Small intestine (tissue), 16 donors: ENCODE results near the gene FAM185A. TPM values are rescaled to one million over a fixed set of nuclear protein-coding genes. Genes with fewer than 3 reads are reported as not detected.
"Not testable (repeated sequence)": the region's sequence is repeated elsewhere in the genome, so short reads cannot be mapped to it uniquely, and the experiment has no call there.

Experiments
- DNase-seq, 2 donors: peaks; one replicate each; pipeline versions ENCODE4 v3.0.0 to v3.0.0-alpha.2; 2013
- FAIRE-seq: peaks from 2 replicates; lab custom pipeline; 2012; peaks lifted over from hg19 to GRCh38; lab: Jason Lieb, UNC
- H3K27ac ChIP-seq, 3 donors: one replicate each; pipeline ENCODE4 v1.5.1; 2013; ENCODE audit warnings: low read length in 2 of 3, mild to moderate bottlenecking in 2 of 3, control low read depth in 1 of 3, inconsistent platforms in 1 of 3, low read depth in 1 of 3, moderate library complexity in 1 of 3
- H3K27me3 ChIP-seq, 3 donors: one replicate each; pipeline ENCODE4 v1.6.1; 2013; ENCODE audit warnings: low read length in 3 of 3, inconsistent platforms in 1 of 3; ENCODE audit not compliant: control insufficient read depth in 3 of 3, insufficient read depth in 3 of 3
- H3K36me3 ChIP-seq, 3 donors: one replicate each; pipeline ENCODE4 v1.6.1; 2013; ENCODE audit warnings: low read length in 3 of 3, inconsistent platforms in 1 of 3, low read depth in 1 of 3, mild to moderate bottlenecking in 1 of 3, moderate library complexity in 1 of 3; ENCODE audit not compliant: control insufficient read depth in 3 of 3, insufficient read depth in 2 of 3
- H3K4me1 ChIP-seq, 3 donors: one replicate each; pipeline ENCODE4 v1.6.1; 2013; ENCODE audit warnings: low read length in 2 of 3, inconsistent platforms in 1 of 3, low read depth in 1 of 3, mild to moderate bottlenecking in 1 of 3, moderate library complexity in 1 of 3; ENCODE audit not compliant: control insufficient read depth in 3 of 3, insufficient read depth in 2 of 3
- H3K4me3 ChIP-seq, 3 donors: one replicate each; pipeline ENCODE4 v1.5.1; 2013; ENCODE audit warnings: low read length in 3 of 3, control low read depth in 1 of 3, inconsistent platforms in 1 of 3, low read depth in 1 of 3, mild to moderate bottlenecking in 1 of 3, moderate library complexity in 1 of 3
- H3K9me3 ChIP-seq, 2 donors: one replicate each; pipeline ENCODE4 v1.6.1; 2013; ENCODE audit warnings: low read depth in 1 of 2, low read length in 1 of 2; ENCODE audit not compliant: control insufficient read depth in 2 of 2, insufficient read depth in 1 of 2
- WGBS, 3 donors: extraction: QIAGEN DNeasy Blood & Tissue Kit; methylation state at CpG; one replicate each; pipeline ENCODE4 v1.1.7; 2013; 5-methylcytosine and 5-hydroxymethylcytosine counted together
- long read RNA-seq, 10 donors: transcript quantifications; one replicate each; lab custom pipeline, GENCODE V29; 2026
- polyA plus RNA-seq, 4 donors: library from polyadenylated mRNA; stranded (reverse) in 3 of 4; unstranded in 1 of 4; fragments of 200-250 nt in 3 of 4; fragments of 120-200 nt in 1 of 4; gene quantifications; one replicate each; pipeline versions ENCODE4 v1.2.1 to v1.2.3, GENCODE V29; 2013
- donor health status: healthy with polysubstance abuse.
- donor health status: control.
- donor health status: control.
- donor health status: Bipolar disorder and iron deficiency.
- donor health status: healthy.

FAM185A gene
- 1 to 10 TPM; 5.4 to 7.5 (median 6.1) TPM for polyA plus RNA-seq
- long read RNA-seq, donor 1, partial matches to known transcripts = 0 of 6 reads
- long read RNA-seq, donor 1, other reads (novel, unspliced or antisense) = 0 of 6 reads
- long read RNA-seq, donor 2 = 0 reads
- long read RNA-seq, donor 3, partial matches to known transcripts = 0 of 1 reads
- long read RNA-seq, donor 3, other reads (novel, unspliced or antisense) = 0 of 1 reads
- long read RNA-seq, donor 4 = 0 reads
- long read RNA-seq, donor 5 = 0 reads
- long read RNA-seq, donor 6 = 0 reads
- long read RNA-seq, donor 7, partial matches to known transcripts = 0 of 1 reads
- long read RNA-seq, donor 7, other reads (novel, unspliced or antisense) = 0 of 1 reads
- long read RNA-seq, donor 8 = 0 reads
- long read RNA-seq, donor 9 = 0 reads
- long read RNA-seq, donor 10, partial matches to known transcripts = 0 of 2 reads
- long read RNA-seq, donor 10, other reads (novel, unspliced or antisense) = 0 of 2 reads

DNA sequence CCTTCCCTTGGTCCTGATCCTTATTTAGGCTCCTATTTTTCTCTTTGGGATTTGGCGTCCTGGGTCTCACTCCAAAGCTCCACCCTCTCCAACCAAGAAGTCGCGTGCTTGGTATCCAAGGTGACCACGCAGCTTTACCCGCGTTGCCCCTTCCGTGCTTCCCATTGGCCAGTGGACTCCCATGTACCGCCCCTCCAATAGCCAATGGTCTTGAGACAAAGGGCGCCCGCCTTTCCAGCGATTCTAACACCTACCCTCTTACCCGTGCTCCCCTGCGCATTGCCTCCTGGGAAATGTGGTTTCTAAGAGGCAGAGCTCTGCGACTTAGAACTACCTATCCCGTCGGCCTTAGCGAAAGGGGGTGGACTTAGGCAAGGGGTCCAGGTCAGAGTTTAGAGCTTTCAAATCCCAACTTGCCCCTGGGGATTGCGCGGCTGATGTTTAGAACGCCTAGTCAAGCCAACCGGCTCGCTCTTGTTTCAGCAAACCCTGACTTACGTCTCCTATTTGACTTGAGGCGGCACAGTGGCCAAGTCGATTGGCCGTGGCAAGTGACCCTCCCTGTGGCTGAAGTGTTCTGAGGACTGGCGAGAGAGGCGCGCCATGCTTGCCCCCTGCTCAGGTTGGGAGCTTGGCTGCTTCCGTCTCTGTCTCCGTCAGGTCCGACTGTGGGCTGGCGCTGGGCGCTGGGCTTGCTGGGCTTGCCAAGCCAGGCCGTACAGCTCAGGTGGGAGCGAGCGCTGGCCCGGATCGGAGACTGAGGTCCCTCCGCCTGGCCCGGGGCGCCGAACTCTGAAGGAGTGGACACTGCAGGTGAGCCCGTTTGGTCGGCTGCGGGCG lies at the start of gene FAM185A:
Gene FAM185A (plus strand): TSS at position 395 of the 840 bp plus-strand sequence. CDS start 209 bp downstream, at position 604.
- H3K27me3 ChIP-seq, H3K9me3 ChIP-seq, H3K4me1 ChIP-seq, H3K36me3 ChIP-seq: not testable (repeated sequence)
- WGBS, 3 donors = 0 to 1% (median 1%) methylated on average over 27 to 47 of the region's 47 CpGs
- Histone ChIP-seq H3K4me3 (peak within 1 kb of the TSS; percentile 56 to 71 (median 62)), H3K27ac (peak within 1 kb of the TSS; percentile 32 to 74 (median 67))
- peak; percentile 91 for FAIRE-seq
- peak; percentile 98 to 100 for DNase-seq

- not testable (repeated sequence) for H3K4me1 ChIP-seq, H3K27ac ChIP-seq, DNase-seq, H3K4me3 ChIP-seq, H3K27me3 ChIP-seq, H3K9me3 ChIP-seq, FAIRE-seq, H3K36me3 ChIP-seq
- 26 to 43% (median 31%) methylated on average over 5 of the region's 5 CpGs for WGBS, 3 donors
Observed at GRCh38 chr7:102713011-102713690, 35.6 kb upstream of the FAM185A start.

- WGBS, 3 donors = no CpG with 5 or more reads among the region's 1 CpG
Observed at GRCh38 chr7:102713691-102714080, 35.1 kb upstream of the FAM185A start.

DNA sequence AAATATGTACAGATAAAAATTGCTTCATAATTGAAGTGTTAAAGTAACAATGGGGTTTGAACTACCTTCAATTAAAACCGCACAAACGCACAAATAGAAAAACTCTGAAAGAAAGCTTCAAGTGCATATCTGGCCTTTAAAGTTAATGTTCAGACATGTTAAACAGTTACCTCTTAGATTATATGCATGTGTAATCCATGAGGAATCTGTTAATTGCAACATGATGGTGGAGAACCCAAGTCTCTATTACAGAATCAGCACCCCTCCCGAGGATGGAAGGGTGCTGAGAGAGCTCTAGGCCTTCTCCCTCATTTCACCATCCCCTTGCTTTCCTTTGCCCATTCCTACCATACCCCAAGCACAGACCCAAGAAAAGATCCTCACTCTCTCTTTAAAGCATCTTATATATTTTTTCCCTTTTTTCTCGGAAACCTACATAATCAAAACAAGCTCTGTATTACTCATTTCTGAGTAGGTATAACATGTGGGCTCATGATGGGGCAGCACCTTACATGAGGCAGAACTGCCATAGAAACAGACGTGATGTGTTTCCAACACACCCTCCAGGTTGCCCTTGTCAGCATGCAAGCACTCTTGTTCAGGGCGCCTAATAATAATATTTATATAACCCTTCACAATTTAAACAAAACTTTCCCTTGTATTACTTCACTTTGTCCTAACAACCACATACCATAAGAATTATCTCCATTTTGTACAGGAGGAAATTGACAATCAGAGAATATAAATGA lies 33.9 kb upstream of the FAM185A start:
- H3K36me3 ChIP-seq, FAIRE-seq, H3K27me3 ChIP-seq, H3K9me3 ChIP-seq, H3K27ac ChIP-seq, DNase-seq, H3K4me3 ChIP-seq, H3K4me1 ChIP-seq: not testable (repeated sequence)
- WGBS, 3 donors = 63 to 70% (median 65%) methylated on average over 4 to 5 of the region's 6 CpGs

More at GRCh38 chr7:102713691-102714080, 35.1 kb upstream of the FAM185A start:
- H3K4me3 ChIP-seq, H3K27ac ChIP-seq, H3K36me3 ChIP-seq, H3K27me3 ChIP-seq, DNase-seq, FAIRE-seq, H3K4me1 ChIP-seq, H3K9me3 ChIP-seq: not testable (repeated sequence)

GRCh38 chr7:102715718-102716117 lies 33.1 kb upstream of the FAM185A start:
- not testable (repeated sequence) for H3K4me1 ChIP-seq, FAIRE-seq, H3K4me3 ChIP-seq, H3K27me3 ChIP-seq, H3K36me3 ChIP-seq, H3K27ac ChIP-seq, H3K9me3 ChIP-seq
- peak in 1 of 2 donors; percentile 2 for DNase-seq
- 39 to 48% (median 47%) methylated on average over 2 of the region's 3 CpGs for WGBS, 3 donors

DNA sequence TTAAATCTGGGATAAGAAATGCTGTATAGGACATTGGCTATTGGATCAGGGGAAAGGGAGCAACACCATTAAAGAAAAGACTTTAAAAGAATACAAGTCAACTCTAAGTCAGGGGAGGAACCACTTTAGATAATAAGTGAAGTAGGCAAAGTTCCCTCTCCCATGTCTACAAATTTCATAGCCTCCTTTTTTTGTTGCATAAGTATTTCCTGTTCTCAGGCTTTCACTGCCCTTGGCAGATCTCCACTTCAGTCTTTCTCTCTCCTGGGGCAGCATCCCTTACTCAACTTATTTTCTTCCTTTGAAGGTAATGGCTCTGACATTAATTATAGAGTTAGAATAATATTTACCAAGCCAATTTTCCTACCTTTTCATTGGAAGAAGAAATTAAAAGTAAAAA lies 30.3 kb upstream of the FAM185A start:
- not testable (repeated sequence) for H3K4me3 ChIP-seq, H3K4me1 ChIP-seq, H3K36me3 ChIP-seq, H3K27me3 ChIP-seq, H3K9me3 ChIP-seq, H3K27ac ChIP-seq, FAIRE-seq, DNase-seq

GRCh38 chr7:102726170-102726569 lies 22.6 kb upstream of the FAM185A start:
- not testable (repeated sequence) for DNase-seq, H3K27me3 ChIP-seq, FAIRE-seq, H3K4me1 ChIP-seq, H3K36me3 ChIP-seq, H3K9me3 ChIP-seq, H3K4me3 ChIP-seq, H3K27ac ChIP-seq
- 92 to 94% (median 93%) methylated on average over 5 of the region's 5 CpGs for WGBS, 3 donors
